Raji (cell line): ENCODE measurements around the gene BTRC.

Experiments used
- POLR2A ChIP-seq: IDR thresholded peaks from 2 replicates; pipeline ENCODE4 v1.6.1; 2011; ENCODE audit warnings: low read depth, low read length, control low read depth; ENCODE audit not compliant: insufficient read depth

Gene BTRC

DNA sequence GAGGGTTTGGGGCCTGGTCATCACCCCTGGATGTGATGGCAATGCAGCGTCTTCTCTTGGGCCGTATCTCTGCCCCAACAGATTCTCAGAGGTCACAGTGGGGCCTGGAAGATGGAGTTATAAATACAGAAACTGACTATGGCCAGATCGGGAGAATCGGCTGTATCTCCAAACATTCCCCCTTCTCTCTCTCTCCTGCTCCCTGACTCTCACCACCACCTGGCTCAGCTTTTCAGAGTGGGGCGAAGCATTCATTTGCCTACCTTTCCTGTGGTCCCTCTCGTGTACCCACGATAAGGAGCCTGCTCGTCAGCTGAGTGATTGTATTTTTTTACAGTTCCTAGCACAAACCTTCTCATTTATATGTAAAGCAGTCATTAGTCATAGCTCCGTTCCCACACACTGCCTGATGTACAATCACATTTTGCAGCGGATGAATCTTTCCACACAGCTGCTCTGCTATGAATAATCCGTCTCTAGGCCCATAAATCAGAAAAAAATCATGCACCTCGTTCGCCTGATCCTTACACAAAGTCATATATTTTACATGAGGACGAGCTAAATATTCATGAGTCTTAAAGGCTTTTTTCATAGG is 23.2 kb upstream of the BTRC start:
- no peak for TF ChIP-seq POLR2A

DNA sequence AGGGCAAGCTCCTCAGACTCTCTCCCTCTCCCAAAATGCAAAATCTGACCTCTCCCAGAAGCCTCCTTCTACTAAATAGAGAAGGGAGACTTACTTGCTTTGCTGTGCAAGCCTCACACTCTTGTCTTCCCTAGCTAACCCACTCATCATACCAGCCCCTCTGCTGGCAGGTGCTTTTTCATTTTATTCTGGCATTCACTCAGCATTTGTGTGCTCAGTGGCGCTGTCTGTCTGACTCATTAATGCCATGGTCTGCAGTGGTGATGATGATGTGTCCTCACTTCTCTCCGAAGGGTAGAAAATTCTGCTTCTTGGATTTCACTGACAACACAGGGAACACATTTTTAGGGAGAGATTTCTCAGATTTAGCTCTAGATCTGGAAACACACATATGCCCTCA is 22.0 kb upstream of the BTRC start:
- TF ChIP-seq POLR2A, result no peak

- TF ChIP-seq POLR2A, result no peak
Measured at GRCh38 chr10:101336382-101336781, 17.6 kb upstream of the BTRC start.

GRCh38 chr10:101337836-101338235 is 16.1 kb upstream of the BTRC start:
- TF ChIP-seq POLR2A, result no peak

- no peak for TF ChIP-seq POLR2A
Measured at GRCh38 chr10:101341438-101341837, 12.5 kb upstream of the BTRC start.

DNA sequence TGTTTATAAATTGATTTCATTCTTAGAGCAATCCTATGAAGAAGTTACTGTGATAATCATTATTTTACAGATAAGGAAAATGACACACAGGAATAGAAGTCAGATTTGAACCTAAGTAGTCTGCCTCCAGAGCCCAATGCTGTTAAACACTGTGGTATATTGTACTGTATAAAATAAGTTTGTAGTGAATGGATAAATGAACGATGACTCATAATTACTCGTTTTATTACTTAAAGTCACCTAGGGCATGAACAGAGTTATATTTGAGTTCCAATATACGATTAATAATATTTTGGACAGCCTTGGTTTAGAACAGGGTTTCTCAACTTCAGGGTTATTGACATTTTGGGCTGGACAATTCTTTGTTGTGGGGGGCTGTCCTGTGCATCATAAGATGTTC is 7.8 kb upstream of the BTRC start:
- TF ChIP-seq POLR2A, result no peak

DNA sequence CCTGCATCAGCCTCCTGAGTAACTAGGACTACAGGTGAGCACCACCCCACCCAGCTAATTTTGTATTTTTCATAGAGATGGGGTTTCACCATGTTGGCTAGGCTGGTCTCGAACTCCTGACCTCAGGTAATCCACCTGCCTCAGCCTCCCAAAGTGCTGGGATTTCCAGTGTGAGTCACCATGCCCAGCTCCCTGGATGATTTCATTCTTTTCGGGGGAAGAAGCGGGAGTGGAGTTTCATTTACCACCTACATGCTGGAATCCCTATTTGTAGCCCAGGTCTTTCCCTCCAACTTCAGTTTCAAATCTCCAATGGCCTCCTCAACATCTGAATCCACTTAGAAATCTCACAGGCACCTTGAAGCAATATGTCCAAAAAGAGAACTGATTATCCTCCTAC is 2.9 kb upstream of the BTRC start:
- no peak for TF ChIP-seq POLR2A

GRCh38 chr10:101351477-101351876 is 2.5 kb upstream of the BTRC start:
- TF ChIP-seq POLR2A, result no peak

GRCh38 chr10:101354328-101355071 is 535 bp downstream of the BTRC start:
- no peak for TF ChIP-seq POLR2A

- TF ChIP-seq POLR2A, result no peak
Measured at GRCh38 chr10:101355072-101355706, 1.2 kb downstream of the BTRC start.

GRCh38 chr10:101356132-101356531 is 2.2 kb downstream of the BTRC start:
- no peak for TF ChIP-seq POLR2A

- TF ChIP-seq POLR2A, result no peak
Measured at GRCh38 chr10:101357958-101358357, 4.0 kb downstream of the BTRC start.

GRCh38 chr10:101358706-101359300 is 4.8 kb downstream of the BTRC start:
- TF ChIP-seq POLR2A, result no peak

DNA sequence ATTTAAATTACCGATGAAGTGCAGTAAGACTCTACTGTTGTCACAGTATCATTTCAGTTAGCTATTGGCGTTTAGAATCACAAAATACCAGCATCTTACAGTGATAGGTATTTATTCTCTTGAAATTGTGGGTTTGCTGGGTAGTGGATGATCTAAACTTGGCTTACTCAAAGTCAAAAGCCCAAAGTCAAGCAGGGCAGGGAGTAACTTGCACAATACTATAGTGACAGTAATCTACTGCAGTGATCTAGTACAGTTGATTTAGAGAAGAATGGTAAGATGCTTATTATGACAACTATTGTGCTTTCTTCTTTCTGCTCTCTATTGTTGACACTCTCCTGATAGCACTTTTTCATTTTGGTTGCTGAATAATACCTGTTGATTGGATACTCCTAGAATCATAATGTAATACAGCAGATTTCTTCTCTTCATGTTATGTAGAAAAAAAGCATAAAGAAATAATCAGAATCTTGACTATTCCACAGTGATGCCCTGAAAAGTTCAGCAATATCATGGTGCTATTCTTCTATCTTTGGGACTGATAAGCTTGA is 10.0 kb downstream of the BTRC start:
- TF ChIP-seq POLR2A, result no peak

DNA sequence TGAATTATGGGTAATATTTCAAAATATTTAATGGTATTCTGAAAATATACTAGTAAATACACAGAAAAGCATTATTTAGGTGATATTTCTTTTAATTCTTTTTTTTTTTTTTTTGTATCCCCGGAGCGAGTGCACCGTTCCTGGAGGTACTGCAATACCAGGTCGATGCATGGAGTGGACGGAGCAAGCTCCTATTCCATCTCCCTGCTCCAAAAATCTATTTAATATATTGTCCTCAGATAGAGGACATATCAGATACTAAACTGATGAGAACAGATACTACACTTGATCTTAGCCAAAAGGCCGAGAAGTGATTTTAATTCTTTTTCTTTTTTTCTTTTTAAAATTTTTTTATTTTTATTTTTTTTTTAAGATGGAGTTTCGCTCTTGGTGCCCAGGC is 10.8 kb downstream of the BTRC start:
- no peak for TF ChIP-seq POLR2A
